HCEC 1CT (cell line): ENCODE results near the gene KRTAP22-2.

Source experiments
- DNase-seq: peaks from one replicate; pipeline ENCODE4 v3.0.0-alpha.2; 2017

KRTAP22-2 gene

DNA sequence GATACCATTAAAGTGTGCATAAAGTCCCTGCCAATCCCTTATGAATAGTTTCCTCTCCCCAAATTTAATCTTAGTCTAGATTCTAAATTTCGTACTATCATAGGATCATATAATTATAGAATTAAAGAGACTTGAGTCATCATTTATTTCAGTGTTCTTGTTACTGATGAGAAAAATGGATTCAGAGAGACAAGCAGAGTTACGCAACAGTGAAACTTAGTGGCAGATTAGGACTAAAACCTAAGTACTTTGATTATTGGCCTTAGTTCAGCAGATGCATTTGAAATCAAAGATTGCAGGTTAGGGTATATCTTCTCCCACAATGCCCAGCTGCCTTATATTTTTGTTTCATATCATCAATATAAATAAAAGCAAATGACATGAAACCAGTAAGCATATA, 28.2 kb downstream of the KRTAP22-2 start:
- no peak for DNase-seq

DNA sequence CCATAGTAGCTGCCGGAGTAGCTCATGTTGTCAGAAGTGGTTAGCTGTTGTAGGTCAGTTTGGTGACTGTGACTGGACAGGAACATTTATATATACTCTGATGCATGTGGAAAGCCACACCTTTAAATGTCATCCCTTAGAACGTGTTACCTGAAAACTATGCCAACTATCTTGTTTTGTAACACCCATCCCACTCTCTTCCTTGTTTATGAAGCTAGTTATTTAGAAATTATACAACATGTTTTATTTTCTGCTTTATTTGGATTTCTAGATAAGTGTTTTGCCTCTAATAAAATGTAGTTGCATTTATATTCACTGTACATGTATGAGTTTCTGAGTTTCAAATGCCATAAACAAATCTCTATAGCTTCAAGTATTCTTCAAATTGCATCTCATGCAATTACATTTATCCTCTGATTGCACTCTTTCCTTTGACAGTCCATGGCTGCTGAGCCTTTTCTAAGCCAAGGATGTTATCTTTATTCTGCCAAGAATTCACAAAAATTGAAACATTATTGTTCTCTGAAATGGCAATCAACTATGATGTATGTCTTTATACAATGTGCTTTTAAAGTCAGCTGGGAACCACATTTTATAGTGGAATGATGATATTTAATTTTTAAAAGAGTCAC, 28.8 kb downstream of the KRTAP22-2 start, which contains the start of gene KRTAP19-7:
TSS of gene KRTAP19-7 (minus strand) at position 51 of the 632 bp plus-strand sequence. CDS start at position 26, 25 bp downstream.
- DNase-seq = no peak

DNA sequence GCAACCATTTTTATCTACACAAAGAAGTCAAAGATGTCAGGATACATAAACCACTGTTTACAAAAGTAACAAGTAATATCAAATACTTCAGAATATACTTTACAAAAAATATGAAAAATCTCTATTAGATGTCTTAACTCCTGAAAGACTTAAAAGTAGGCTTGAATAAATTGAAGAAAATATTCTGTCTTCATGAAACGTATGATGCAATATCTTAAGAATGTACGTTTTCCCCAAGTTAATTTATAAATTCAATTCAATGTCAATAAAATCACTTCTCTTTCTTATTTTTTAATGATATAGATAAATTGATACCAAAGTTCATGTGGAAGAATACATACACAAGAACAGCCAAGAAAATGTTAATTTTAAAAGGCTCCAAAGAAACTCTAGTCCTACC, 35.1 kb downstream of the KRTAP22-2 start:
- DNase-seq = no peak

DNA sequence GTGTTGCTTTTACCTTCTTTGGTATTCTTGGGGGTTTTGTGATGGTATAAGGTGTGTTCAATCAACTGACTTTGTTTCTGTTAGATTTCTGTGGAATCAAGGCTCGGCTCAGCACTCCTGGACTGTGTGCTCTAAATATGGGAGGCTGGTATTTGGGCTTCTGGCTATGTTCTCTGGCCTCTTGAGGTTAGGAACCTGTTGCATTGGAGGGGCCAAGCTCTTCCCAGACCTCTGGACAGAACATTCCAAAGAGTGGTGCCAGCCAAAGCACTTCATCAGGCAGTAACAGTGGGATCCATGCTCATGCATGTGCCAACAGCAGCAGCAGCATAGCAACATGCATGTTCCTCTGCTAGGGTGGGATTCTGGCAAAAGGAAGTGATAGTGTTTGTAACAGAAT, 37.4 kb downstream of the KRTAP22-2 start:
- DNase-seq = no peak

DNA sequence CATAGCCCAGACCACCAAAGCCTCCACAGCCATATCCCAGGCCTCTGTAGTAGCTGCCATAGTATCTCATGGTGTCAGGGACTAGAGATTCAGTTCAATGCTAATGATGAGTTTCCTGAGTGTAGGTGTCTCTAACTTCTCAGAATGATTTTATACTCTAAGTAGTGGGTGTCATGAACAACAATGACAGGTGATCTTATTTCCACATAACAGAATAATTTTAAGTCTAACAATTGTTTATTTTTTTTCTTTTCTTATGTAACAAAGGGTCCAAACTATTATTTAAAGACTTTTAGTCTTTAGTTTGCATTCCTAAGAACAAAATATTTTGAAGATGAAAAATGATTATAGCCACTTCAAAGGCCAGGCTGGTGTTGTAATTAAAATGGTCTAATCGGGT, 48.4 kb downstream of the KRTAP22-2 start, which contains the start of gene KRTAP19-6:
TSS of gene KRTAP19-6 (minus strand) at position 101 of the 400 bp plus-strand sequence. CDS start at position 70, 31 bp downstream.
- no peak for DNase-seq
